NCI-H774 (cell line): Measurements from ENCODE around the gene PDHB.

Source experiments
- DNase-seq: peaks from one replicate; lab custom pipeline; 2025; lab: John Stamatoyannopoulos, UW

PDHB gene

DNA sequence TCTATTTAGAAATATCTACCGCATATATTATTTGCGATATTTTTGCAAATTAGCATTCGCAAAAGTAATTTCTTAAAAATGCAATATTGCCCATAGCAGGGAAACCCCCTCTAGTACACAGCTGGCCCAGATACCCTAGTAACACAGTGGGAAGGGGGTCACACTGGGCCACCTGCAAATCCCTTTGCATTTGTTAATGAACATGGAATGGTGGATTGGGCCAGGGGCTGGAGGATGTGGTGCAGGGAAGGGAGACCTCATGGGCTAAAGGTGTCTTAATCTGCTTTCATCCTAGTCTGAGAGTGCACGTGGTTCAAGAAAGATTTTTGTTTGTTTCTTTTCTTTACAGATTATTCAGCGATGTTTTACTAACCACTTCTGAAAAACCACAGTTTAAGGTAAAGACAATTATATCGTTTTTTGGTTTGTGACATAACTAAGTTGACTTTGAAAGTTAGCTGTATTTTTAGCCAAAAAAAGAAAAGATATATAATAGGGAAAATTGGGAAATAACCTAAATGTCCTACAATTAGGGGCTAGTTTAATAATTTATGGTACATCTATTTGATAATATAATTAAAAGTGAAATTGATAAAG is 30.0 kb downstream of the PDHB start:
- DNase-seq = no peak

DNA sequence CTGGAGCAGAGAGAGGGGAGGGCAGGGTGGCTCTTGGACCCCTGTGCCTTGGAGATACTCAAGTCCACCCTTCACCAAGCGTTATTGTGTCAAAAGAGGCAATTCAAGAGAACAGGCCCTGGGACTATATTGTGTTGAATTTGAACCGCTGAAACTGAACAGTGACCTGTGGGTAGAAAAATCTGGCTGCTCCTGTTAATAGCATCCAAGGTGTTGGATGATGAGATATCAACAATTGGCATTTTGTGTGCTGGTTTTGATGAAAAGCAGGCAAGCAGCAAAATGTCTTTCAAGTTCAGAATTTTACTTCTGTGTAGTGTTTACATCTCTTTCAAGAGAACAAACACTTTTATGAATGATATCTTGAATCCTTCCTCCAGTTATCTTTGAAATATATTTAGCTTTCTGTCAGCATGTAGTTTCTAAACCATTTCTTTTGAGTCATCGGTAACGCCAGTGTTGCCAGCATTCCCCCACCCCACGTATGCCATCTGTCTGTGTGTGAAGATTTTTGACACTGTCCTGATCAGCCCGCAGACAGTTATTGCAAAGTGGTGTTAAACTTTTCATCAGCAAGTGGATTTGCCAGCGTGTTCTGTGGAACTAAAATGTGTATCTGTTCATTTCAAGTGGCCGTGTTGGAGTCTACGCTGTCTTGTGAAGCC is 34.8 kb downstream of the PDHB start:
- DNase-seq = no peak

DNA sequence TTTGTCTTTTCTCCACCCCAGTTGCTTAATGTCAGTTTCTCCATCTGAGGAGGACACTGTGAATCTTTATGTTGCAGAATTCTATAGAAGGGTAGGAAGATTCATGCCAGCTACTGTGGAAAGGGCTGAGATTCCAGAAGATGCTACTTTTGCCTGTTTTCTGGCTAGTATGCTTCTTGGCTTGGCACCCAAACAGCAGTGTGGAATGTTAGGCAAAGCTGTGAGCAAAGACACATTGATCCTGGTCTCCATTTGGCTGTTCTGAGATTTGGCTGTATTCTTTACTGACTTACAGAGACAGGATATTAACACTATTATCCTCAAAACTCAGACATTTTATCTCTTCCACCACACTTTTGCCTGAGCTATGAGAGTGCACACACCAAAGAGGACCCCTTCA is 39.3 kb downstream of the PDHB start:
- DNase-seq = no peak

DNA sequence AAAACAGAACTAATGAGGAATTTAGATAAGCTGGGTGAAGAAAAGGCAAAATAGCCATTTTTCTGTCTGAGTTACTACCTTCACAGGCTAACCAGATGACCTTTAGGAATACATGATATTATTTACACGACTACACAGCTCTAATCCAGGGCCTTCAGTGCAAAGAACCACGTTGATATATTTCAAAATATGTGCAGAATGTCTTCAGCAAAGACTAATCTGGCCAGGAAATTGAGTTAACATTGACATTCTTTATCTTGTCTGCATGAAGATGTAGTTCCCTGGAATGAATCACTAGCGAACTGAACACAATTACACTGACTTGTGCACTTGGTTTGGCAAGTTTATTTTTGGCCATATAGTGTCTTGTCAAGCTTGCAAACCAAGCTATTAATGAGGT is 41.5 kb downstream of the PDHB start:
- no peak for DNase-seq

DNA sequence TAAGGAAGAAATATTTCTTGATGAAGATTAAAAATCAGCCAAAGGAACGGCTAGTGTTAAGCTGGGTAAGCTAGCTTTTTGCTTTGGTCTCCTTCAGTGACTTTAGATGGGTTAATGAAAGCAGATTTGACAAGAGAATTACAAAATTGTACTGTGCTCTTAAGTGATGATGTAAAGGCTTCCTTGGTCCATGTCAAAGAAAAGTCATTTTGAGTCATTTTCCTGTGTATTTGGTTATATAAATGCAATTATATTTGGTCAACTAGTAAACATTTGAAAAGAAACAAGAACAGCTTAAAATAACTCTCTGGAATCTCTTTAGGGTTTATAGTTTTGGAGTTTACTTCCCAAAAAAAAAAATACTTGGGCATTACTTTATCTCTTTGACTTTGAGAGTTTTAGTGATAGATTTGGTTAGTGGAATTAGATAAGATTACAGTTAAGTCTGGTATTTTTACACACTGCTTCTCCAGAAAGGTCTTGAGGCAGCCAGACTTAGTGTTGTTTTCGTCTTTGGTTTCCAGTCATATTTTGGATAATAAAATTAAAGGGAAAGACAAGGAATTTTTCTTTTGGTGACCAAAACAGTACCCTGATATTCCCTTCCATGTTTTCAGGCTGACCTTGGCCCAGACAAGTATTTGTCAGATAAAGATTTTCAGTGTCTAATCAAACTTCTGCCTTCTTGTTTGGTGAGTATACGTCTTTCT is 42.3 kb downstream of the PDHB start:
- DNase-seq = no peak

DNA sequence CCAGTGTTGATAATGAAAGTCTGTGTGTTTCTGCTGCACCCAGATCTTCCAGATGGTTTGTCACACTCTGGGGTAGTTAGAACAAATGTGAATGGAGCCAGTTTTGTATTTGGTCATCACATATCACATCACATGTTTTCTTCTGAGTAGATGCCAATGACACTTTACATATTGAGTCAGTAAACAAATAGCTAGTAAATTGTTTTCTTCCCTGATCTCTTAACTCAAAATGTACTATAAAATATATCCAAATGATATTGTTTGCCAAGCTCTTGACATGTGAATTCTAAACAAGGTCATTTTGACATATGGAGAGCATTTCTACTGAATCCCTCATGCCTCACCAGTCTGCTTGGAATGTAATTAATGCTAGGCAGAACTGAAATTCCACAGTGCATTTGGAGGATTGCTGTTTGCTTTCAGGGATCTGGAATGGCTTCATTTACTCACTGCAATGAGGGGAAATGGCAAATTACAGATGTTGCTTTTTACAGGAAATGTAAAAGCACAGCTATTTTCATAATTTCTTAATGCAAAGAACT is 45.0 kb downstream of the PDHB start:
- DNase-seq = no peak

DNA sequence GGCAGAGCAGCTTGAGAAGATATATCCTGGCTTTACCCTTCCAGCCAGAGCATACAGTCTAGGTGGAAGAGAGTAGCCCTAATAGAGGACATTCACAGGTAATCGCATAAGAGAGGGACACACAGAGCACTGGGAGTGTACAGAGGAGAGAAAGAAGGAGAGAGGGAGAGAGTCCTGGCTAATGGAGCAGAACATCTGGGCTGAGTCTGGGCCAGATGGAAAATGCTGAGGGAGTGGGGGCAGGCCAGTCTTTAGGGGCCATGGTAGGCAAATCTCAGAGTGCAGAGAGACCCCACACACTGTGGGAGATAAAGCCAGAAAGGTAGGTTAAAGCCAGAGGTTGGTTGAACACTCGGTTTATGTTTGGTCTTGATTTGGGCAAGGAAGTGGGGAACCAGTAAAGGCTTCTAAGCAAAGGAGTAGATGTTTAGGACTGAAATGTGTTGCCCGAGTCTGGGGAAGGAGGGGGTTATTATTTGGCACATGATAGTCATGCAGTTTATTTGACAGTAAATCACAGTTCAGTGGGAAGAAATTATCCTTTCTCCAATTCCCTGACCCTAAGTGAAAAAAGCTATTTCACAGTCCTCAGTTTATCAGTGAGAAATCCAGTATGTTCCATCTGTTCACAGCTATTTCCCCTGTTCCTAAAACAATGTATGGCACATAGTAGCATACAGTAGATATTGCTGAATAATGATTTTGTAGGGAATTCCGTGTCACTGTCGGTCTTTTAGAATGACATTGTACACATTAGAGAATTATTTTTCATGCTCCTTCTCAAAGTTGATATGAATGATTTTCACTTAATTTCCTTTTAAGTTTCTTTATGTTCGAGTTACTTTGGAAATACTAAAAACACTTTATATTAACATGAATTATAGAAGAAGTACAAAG is 45.7 kb downstream of the PDHB start:
- no peak for DNase-seq

DNA sequence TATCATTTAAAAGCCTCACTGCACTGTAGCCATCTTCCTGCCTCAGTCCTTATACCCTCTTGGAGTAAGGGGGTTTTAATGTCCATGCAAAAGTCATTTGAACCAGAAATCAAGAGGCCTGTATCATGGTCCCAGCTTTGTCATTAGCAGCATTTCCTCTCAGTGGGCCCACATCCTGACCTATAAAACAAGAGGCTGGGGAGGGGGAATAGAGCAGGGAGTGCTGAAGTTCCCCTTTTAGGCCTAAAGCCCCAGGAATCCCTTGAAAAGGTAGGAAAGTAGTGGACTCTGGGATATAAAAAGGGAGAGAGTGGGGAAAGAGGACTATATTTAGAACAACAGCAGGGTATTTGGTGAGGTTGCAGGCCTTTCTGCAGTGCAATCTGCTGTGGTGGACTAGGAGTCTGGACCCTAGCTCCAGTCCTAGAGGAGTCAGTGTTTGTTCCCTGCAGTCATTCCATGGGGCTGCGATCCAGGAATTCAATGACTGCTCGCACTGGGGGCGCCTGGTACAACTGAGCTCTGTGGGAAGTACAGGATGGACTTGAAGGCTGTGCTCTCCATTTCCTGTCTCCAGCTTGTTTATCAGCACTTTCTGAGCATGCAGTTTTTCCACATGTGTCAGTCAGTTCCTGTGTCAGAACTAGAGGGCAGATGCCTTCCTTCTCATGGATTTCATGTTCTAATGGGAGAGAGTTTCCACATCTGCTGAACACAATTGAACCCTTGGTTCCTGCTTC is 46.8 kb downstream of the PDHB start:
- no peak for DNase-seq

DNA sequence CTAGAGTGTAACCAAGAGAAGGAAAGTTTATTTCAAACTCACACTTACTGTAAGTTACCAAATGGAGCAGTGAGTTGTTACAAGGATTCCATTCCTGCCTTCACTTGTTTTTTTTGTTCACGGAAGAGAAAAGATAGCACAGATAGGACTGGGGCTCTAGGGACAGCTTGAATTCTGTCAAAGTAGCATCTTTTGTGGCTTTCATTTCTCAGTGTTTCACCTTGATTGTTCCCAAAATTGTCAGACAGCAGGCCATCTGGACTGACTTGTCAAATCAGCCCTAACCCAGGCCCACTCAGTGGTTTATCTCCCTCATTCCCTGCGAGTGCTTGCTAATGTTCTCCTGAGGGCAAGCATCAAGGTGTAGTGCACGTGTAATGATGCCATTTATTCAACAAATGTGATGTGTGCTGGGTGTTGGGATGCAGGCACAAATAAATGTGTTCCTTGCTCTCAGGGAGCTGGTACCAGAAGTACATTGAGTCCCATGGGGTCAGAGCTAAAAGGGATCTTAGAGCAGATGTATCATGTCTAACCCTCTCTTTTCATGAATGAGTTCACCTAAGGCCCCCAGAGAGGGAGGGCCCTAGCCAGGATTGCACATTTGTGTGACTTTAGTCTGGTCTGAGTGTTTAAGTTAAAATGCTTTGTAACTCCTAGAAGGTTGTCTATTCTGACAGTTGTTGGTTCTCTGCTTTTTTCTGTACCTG is 49.1 kb downstream of the PDHB start:
- DNase-seq = no peak

DNA sequence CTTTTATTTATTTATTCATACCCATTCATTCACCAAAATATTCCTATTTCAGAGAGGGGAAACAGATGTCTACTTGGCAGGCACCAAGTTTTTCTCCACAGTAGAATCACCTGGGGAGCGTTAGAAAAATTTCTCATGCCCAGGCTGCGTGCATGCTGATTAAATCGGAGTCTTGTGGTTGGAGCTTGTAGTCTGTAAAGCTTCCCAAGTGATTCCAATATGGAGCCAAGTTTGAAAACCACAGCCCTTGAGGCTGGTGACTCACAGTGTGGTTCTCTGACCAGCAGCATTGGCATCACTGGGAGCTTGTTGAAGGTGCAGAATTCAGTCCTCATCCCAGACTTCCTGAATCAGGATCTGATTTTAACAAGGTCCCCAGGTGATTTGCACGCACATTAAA is 49.7 kb downstream of the PDHB start:
- DNase-seq = no peak

DNA sequence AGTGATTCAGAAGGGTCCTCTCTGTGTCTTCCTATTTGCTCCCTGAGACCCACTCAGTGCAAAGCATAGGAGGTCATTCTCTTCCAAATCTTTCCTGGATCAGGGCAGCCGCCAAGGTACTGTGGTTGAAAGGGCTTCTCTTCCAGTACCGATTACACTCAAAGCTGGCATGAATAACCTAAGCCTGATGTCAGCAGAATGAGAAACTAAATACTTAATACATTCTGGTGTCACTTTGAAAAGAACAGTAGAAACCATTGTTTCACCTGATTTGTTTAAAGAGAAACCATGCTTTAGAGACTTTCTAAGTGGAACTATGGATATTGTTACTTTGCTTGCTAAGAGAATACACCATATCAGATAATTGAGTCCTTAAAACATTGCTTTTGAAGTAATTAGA is 50.2 kb downstream of the PDHB start:
- DNase-seq = no peak

DNA sequence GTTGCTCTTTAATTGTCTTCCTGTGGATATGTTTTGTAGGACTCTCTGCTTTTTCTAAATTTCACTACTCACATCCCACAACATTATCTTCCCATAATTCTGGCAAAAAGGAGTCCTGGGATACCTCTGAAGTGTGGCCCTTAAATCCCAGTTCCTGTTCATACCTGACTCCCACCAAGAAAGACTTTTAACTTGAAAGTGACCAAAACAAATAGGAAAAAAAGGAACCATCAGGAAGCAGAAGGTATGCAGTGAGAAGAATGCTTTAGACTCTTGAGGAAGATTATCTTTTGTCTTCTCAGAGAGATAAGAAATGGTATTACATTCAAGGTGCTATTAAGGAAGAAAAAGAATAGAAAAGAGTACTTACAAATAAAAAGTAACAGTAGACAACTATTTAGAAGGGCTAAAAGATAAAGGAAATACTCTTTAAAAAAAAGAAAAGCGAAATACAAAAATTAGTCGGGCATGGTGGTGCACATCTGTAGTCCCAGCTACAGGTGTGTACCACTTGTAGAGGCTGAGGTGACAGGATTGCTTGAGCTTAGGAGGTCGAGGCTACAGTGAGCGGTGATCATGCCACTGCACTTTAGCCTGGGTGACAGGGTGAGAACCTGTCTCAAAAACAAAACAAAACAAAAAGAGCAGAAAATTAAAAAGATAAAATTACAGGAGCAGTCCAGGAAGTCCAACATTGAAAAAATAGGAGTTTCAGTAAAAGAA is 54.1 kb downstream of the PDHB start:
- no peak for DNase-seq

DNA sequence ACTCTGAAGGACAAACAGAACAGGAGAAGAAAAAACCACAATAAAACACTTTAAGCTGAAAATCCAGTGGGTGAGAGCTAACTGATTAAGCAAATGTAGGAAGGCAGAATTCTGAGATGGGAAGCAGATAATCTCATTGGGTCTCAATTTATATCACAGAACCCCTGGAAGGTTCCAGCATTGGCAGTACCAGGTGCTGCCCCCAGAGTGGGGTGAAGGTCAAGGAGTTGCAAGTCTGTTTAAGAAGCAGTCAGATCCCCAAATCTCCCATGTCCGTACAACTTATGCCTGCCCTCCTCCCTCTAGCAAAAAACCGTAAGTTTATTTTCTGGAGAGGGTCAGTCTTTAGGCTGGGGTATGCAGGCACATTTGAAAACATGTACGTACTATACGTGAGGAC is 55.9 kb downstream of the PDHB start:
- no peak for DNase-seq
